ENCODE results near the gene PLA2G3.
"Not testable (repeated sequence)": the region's sequence is repeated elsewhere in the genome, so short reads cannot be mapped to it uniquely, and the experiment has no call there.

Gene PLA2G3, protein sequence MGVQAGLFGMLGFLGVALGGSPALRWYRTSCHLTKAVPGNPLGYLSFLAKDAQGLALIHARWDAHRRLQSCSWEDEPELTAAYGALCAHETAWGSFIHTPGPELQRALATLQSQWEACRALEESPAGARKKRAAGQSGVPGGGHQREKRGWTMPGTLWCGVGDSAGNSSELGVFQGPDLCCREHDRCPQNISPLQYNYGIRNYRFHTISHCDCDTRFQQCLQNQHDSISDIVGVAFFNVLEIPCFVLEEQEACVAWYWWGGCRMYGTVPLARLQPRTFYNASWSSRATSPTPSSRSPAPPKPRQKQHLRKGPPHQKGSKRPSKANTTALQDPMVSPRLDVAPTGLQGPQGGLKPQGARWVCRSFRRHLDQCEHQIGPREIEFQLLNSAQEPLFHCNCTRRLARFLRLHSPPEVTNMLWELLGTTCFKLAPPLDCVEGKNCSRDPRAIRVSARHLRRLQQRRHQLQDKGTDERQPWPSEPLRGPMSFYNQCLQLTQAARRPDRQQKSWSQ

GRCh38 chr22:31139866-31140716 is at the start of gene PLA2G3:
PLA2G3 (minus strand) TSS chr22:31140508; CDS start chr22:31140354, 154 bp downstream.
- no peak for DNase-seq (ENCODE audit: low read depth)

GRCh38 chr22:31187627-31188026 is 47.3 kb upstream of the PLA2G3 start:
- DNase-seq (ENCODE audit: low read depth) = no peak

- no peak for DNase-seq (ENCODE audit: low read depth)
These were observed 44.7 kb upstream of the PLA2G3 start for GRCh38 chr22:31185056-31185455.

DNA sequence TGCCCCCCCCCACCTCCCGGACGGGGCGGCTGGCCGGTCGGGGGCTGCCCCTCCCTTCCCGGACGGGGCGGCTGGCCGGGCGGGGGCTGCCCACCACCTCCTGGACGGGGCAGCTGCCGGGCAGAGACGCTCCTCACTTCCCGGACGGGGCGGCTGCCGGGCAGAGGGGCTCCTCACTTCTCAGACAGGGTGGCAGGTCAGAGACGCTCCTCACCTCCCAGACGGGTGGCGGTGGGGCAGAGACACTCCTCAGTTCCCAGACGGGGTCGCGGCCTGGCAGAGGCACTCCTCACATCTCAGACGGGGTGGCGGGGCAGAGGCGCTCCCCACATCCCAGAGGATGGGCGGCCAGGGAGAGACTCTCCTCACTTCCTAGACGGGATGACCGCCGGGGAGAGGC is 43.7 kb upstream of the PLA2G3 start:
- DNase-seq (ENCODE audit: low read depth) = no peak

- DNase-seq (ENCODE audit: low read depth) = no peak
These were observed 39.0 kb upstream of the PLA2G3 start for GRCh38 chr22:31179345-31179744.

DNA sequence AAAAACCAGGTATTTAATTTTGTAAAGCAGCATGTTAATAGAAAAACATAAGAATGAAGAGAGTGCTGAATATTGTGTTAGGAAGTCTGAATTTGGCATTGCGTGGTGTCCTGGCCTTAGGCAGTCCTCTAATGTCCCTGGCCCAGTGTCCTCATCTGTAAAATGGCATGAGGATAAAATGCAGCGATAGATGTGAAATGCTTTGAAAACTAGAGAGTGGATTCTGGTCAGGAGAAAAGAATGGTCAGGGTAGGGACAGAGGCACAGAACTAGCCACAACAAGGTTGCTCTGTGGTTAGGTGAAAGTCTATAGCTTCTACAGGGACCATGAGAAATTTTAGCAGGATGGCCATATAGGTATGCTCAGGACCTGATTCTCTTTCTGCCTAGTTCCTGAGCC is 38.6 kb upstream of the PLA2G3 start:
- no peak for DNase-seq (ENCODE audit: low read depth)

DNA sequence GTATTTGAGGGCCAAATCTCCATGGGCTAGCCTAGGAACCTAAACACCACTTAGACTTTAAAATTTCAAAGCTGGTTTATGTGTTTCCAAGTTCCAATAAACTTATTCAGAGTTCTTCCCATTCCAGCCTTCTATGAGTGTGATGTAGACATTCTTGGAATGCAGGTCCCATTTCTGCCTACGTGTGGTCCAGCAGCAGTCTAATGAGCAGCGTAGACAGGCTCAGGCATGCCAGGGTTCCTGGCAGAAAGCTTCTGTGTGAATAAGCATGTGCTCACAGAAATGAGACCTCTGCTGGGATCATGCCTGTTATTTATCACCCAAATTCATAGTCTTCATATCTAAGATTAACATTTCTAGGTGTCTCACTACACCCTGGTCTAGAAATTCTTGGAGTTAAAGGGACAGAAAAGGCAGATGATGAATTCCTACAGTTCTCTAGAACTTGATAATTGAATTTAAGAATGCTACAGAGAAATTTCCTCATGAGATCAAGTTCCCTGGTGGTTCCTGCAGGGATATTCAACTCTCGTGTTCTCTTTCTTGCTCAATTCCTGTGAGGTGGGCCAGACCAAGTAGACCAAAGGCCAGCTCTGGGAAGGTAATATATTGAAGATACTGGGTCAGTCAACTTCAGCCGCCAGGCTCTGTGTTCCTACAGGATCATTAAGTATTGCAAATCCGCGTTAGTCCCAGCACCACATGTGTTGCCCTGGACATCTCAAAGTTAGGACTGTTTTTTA is 37.3 kb upstream of the PLA2G3 start:
- DNase-seq (ENCODE audit: low read depth) = no peak

DNA sequence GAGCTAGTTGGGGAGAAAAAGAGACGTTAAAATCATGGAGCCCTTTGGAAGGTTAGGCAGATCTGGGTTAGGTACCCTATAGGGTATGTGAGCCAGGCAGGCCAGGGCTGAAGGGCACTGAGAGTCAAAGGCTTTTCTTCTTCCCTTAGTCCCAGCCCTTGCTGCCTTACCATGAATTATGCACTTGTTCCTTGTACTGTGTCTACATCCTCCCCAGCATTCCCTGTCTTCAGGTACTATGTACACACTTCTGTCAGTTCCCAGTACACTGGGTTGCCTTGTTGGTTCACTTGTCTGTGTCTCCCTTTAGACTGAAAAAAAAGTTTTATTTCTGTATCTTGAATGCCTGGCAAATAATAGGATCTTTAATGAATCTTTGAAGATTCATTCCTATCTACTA is 36.6 kb upstream of the PLA2G3 start:
- DNase-seq (ENCODE audit: low read depth) = no peak

DNA sequence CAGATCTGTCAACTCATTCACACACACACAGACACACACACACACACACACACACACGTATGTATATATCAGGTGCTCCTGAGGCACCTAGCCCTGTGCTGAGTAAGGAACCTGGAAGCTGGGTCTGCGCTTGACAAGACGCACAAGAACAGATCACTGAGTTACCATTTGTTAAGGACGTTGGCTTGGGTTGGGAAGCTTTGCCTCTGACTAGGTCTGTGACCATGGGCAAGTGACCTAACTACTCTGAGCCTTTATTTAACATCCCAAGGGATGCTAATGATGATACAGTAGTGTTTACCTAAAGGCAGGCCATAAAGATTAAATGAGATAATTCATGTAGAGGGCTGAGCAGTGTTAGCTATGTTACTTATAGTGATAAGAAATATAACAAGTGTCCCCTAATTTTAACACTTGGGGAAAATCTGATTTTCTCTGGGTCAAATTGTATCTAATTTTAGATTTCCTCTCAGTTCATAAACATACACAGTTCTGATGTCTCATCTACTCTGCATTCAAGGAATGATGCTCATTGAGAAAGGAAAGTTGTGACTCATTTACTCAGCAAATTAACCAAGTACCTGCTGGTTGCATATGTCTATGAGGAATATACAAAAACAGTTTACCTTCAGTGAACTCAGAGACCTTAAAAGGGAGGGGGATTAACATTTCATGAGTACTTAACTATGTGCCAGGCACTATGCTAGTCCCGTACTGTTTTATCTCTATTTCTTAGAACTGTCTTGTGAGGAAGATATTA is 33.3 kb upstream of the PLA2G3 start:
- DNase-seq (ENCODE audit: low read depth) = no peak

GRCh38 chr22:31171734-31172133 is 31.4 kb upstream of the PLA2G3 start:
- not testable (repeated sequence) for DNase-seq (ENCODE audit: low read depth)

DNA sequence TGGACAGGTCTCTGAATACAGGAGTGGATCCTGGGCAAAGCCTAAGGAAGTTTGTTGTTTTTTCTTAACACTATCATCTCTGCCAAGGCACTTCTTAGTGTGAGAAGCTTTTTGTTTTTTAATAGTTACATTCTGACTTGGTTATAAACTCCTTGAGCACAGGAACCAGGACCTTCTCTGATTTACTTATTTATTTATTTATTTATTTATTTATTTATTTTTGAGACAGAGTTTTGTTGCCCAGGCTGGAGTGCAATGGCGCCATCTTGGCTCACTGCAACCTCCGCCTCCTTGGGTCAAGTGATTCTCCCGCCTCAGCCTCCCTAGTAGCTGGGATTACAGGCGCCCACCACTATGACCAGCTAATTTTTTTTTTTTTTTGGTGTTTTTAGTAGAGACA is 30.7 kb upstream of the PLA2G3 start:
- DNase-seq (ENCODE audit: low read depth) = no peak

GRCh38 chr22:31162015-31162765 is 21.9 kb upstream of the PLA2G3 start:
- DNase-seq (ENCODE audit: low read depth) = no peak

DNA sequence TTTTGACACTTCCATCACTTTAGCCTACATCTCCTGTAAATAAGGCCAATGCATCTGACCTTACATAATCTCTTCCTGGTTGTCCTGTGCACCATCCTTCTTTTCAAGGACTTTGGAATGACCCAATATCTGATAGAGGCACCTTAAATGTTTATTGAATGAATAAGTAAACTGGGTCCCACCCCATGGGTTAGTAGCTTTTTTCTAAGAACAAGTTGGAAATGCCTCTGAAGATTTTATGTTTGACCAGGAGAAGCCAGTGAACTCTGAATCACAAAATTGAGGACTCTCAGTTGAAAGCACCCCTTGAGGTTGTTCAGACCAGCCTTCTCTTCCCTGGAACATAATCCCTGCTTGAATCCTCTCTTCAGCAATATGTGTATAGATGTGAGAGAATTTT is 21.1 kb upstream of the PLA2G3 start:
- no peak for DNase-seq (ENCODE audit: low read depth)

GRCh38 chr22:31160328-31160978 is 20.1 kb upstream of the PLA2G3 start:
- peak; percentile 2 for DNase-seq (ENCODE audit: low read depth)

DNA sequence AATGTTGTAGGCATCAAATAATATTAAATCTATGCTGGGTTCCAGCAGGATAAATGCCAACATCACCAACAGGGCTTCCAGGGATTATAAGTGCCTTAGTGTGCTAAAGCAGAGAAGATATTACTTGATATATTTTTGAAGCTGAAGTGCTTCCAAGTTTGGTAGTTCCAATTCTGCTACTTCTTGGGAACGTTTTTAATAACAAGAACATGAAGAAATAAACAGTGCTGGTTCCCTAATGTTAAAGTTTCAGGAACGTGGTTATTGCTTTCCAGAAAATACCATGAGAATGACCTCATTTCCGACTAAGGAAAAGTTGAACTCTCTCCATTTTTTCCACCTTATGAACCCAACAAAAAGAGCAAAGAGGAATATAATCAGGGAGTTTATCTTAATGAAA is 15.1 kb upstream of the PLA2G3 start:
- no peak for DNase-seq (ENCODE audit: low read depth)

GRCh38 chr22:31154975-31155374 is 14.7 kb upstream of the PLA2G3 start:
- no peak for DNase-seq (ENCODE audit: low read depth)

- no peak for DNase-seq (ENCODE audit: low read depth)
These were observed 13.0 kb upstream of the PLA2G3 start for GRCh38 chr22:31153357-31153756.

DNA sequence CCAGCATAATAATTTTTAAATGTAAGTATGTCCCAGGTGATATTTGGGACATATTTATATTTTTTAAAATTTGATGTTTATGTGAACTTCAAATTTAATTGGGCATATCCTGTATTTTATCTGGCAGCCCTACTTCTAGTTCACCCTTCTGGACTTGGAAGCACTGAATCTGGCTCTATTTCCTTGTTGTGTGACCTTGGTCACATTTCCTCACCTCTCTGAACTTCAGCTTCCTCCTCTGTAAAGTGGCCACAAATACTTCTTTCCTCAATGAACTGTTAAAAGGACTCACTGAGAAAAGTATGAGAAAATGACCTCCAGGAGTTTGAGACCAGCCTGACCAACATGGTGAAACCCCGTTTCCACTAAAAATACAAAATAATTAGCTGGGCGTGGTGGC is 11.6 kb upstream of the PLA2G3 start:
- DNase-seq (ENCODE audit: low read depth) = no peak

- DNase-seq (ENCODE audit: low read depth) = no peak
These were observed 10.3 kb upstream of the PLA2G3 start for GRCh38 chr22:31150615-31151014.

GRCh38 chr22:31148953-31149627 is 8.8 kb upstream of the PLA2G3 start:
- DNase-seq (ENCODE audit: low read depth) = no peak

All from stimulated activated CD8-positive, alpha-beta memory T cell treated with anti-CD3 and anti-CD28 coated beads, Interleukin-15, amount 100 ng/mL, for 24 hours (primary cell).